ENCODE results near the gene ERLEC1. TPM values are rescaled to one million over a fixed set of nuclear protein-coding genes. Genes with fewer than 3 reads are reported as not detected.

Gene ERLEC1
- total RNA-seq, 3 donors from 2014 or later, result 82.9 to 114 (median 87.1) TPM

DNA sequence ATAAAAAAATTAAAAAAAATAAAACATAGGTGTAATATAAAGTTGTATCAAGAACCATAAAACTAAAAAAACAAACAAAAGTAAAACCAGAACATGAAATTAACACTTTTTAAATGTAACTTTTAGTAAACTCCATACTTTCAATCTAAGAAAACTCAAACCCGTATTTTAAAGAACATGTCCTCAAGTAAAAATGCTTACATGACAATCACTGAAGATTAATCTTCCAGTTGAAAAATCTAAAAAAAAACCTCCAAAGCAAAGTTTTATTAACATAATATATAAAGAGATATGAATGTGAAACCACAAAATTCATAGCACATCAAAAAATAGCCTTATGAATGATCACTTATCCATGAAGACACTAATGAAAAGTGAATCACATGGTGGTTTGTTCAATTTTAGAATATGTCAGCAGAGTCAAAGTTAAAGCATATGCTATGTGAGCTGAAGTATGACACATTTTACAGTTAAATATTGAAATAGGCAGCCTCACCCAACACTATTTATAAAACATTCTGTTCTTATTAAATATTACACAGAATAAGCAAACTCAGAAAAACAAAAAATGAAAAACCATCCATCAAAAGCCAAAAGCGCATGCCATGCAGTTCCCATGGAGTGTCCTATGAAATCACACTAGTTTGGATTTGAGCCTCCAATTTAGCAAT lies 42.3 kb upstream of the ERLEC1 start:
- Histone ChIP-seq H3K27me3 (no peaks in the 10 kb centered on the region), H3K4me1 (no peaks in the 10 kb centered on the region), H3K27ac (no peak overlapping the region), H3K9me3 (no peaks in the 10 kb centered on the region), H3K36me3 (no peaks in the 10 kb centered on the region), H3K4me3 (no peak overlapping the region)
- no peak for TF ChIP-seq POLR2A (IDR thresholded peaks at IDR 0.05)
- TF ChIP-seq, protein P1, sequence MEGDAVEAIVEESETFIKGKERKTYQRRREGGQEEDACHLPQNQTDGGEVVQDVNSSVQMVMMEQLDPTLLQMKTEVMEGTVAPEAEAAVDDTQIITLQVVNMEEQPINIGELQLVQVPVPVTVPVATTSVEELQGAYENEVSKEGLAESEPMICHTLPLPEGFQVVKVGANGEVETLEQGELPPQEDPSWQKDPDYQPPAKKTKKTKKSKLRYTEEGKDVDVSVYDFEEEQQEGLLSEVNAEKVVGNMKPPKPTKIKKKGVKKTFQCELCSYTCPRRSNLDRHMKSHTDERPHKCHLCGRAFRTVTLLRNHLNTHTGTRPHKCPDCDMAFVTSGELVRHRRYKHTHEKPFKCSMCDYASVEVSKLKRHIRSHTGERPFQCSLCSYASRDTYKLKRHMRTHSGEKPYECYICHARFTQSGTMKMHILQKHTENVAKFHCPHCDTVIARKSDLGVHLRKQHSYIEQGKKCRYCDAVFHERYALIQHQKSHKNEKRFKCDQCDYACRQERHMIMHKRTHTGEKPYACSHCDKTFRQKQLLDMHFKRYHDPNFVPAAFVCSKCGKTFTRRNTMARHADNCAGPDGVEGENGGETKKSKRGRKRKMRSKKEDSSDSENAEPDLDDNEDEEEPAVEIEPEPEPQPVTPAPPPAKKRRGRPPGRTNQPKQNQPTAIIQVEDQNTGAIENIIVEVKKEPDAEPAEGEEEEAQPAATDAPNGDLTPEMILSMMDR (IDR thresholded peaks at IDR 0.05), result no peak
- TF ChIP-seq POLR2AphosphoS5 (IDR thresholded peaks at IDR 0.05), result no peak
- no peak for DNase-seq (ENCODE audit: low spot score in 2 of 2)
- intact Hi-C loops (cut with DNase I; ENCODE audit: low total_unique reads), result no loop called here

GRCh38 chr2:53750041-53750768 lies 36.6 kb upstream of the ERLEC1 start:
- DNase-seq (ENCODE audit: low spot score in 2 of 2), result no peak
- TF ChIP-seq POLR2A (IDR thresholded peaks at IDR 0.05), result no peak
- TF ChIP-seq, protein P1 (IDR thresholded peaks at IDR 0.05), result no peak
- no peak for TF ChIP-seq POLR2AphosphoS5 (IDR thresholded peaks at IDR 0.05)
- H3K4me1 ChIP-seq, result no peaks in the 10 kb centered on the region
- H3K4me3 ChIP-seq, result no peak overlapping the region
- intact Hi-C loops (cut with DNase I; ENCODE audit: low total_unique reads), result no loop called here
- H3K27ac ChIP-seq, result no peak overlapping the region
- H3K9me3 ChIP-seq, result no peaks in the 10 kb centered on the region
- no peaks in the 10 kb centered on the region for H3K27me3 ChIP-seq
- no peaks in the 10 kb centered on the region for H3K36me3 ChIP-seq

GRCh38 chr2:53751728-53752127 lies 35.1 kb upstream of the ERLEC1 start:
- intact Hi-C loops (cut with DNase I; ENCODE audit: low total_unique reads), result no loop called here
- H3K4me3 ChIP-seq, result no peak overlapping the region
- H3K27me3 ChIP-seq, result no peaks in the 10 kb centered on the region
- DNase-seq (ENCODE audit: low spot score in 2 of 2), result no peak
- TF ChIP-seq POLR2AphosphoS5 (IDR thresholded peaks at IDR 0.05) (no peak), POLR2A (IDR thresholded peaks at IDR 0.05) (no peak)
- TF ChIP-seq, protein P1 (IDR thresholded peaks at IDR 0.05), result no peak
- no peaks in the 10 kb centered on the region for H3K4me1 ChIP-seq
- H3K36me3 ChIP-seq, result no peaks in the 10 kb centered on the region
- H3K27ac ChIP-seq, result no peak overlapping the region
- no peaks in the 10 kb centered on the region for H3K9me3 ChIP-seq

GRCh38 chr2:53752385-53752784 lies 34.5 kb upstream of the ERLEC1 start:
- H3K4me1 ChIP-seq, result no peaks in the 10 kb centered on the region
- TF ChIP-seq POLR2A (IDR thresholded peaks at IDR 0.05), result no peak
- H3K36me3 ChIP-seq, result no peaks in the 10 kb centered on the region
- intact Hi-C loops (cut with DNase I; ENCODE audit: low total_unique reads), result no loop called here
- H3K4me3 ChIP-seq, result no peak overlapping the region
- no peaks in the 10 kb centered on the region for H3K9me3 ChIP-seq
- no peak overlapping the region for H3K27ac ChIP-seq
- DNase-seq (ENCODE audit: low spot score in 2 of 2), result no peak
- no peaks in the 10 kb centered on the region for H3K27me3 ChIP-seq

DNA sequence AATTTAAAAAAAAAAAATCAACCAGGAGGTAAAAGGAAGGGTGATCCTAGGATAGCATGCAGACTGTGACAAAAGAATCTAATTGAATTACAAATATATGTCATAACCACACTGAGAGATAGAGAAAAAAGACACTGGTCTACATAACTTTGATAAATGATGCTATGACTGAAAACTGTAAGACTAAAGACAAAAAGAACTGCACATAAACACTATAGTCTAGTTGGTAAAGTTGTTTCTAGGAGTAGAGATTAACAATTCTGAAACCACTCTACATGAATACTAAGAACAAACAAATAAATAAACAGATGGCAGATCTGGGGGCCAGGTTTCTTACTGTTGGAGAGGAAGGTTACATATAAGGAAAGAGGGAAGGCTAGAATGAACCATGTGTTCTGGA lies 33.8 kb upstream of the ERLEC1 start:
- Histone ChIP-seq H3K36me3 (no peaks in the 10 kb centered on the region), H3K27ac (no peak overlapping the region), H3K4me3 (no peak overlapping the region), H3K4me1 (no peaks in the 10 kb centered on the region), H3K9me3 (no peaks in the 10 kb centered on the region), H3K27me3 (no peaks in the 10 kb centered on the region)
- TF ChIP-seq, protein P1 (IDR thresholded peaks at IDR 0.05), result no peak
- TF ChIP-seq POLR2A (IDR thresholded peaks at IDR 0.05), result no peak
- no peak for TF ChIP-seq POLR2AphosphoS5 (IDR thresholded peaks at IDR 0.05)
- intact Hi-C loops (cut with DNase I; ENCODE audit: low total_unique reads), result no loop called here
- no peak for DNase-seq (ENCODE audit: low spot score in 2 of 2)

Measured in breast epithelium (tissue), 4 donors.